ENCODE data around the gene CALR. TPM values are rescaled to one million over a fixed set of nuclear protein-coding genes. Genes with fewer than 3 reads are reported as not detected.
"Not testable (repeated sequence)": the region's sequence is repeated elsewhere in the genome, so short reads cannot be mapped to it uniquely, and the experiment has no call there.

The CALR gene
- total RNA-seq, 1 donor from 2014 or later, result 365 TPM

DNA sequence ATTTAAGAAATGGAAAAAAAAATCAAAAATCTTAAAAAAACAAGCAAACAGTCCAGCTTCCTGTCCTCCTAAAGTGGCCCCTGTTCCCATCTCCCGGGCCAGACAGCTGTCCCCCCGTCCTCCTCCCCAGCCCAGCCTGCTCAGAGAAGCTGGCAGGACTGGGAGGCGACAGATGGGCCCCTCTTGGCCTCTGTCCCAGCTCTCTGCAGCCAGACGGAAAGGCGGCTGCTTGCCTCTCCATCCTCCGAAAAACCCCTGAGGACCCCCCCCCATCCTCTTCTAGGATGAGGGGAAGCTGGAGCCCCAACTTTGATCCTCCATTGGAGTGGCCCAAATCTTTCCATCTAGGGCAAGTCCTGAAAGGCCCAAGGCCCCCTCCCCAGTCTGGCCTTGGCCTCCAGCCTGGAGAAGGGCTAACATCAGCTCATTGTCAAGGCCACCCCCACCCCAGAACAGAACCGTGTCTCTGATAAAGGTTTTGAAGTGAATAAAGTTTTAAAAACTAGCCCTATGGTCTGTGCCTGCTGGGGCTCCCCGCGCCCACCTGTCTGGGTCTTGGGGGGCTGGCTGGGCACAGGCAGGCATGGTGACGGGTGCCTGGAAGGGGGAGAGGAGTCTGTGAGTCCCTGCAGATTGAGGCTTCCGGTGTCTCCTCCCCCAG is 14.9 kb downstream of the CALR start:
- no peak for DNase-seq
- Histone ChIP-seq H3K27ac (replicated peaks) (peak overlapping the region; percentile 96), H3K36me3 (peaks cover 62% of the 10 kb centered on the region), H3K4me3 (no peak overlapping the region), H3K27me3 (ENCODE audit: low read depth) (no peaks in the 10 kb centered on the region), H3K9me3 (replicated peaks) (no peaks in the 10 kb centered on the region), H3K4me1 (peaks cover 73% of the 10 kb centered on the region)
- intact Hi-C loops (cut with micrococcal nuclease), result no loop called here
- TF ChIP-seq, protein P1, sequence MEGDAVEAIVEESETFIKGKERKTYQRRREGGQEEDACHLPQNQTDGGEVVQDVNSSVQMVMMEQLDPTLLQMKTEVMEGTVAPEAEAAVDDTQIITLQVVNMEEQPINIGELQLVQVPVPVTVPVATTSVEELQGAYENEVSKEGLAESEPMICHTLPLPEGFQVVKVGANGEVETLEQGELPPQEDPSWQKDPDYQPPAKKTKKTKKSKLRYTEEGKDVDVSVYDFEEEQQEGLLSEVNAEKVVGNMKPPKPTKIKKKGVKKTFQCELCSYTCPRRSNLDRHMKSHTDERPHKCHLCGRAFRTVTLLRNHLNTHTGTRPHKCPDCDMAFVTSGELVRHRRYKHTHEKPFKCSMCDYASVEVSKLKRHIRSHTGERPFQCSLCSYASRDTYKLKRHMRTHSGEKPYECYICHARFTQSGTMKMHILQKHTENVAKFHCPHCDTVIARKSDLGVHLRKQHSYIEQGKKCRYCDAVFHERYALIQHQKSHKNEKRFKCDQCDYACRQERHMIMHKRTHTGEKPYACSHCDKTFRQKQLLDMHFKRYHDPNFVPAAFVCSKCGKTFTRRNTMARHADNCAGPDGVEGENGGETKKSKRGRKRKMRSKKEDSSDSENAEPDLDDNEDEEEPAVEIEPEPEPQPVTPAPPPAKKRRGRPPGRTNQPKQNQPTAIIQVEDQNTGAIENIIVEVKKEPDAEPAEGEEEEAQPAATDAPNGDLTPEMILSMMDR (IDR thresholded peaks at IDR 0.05; ENCODE audit: borderline replicate concordance), result no peak

DNA sequence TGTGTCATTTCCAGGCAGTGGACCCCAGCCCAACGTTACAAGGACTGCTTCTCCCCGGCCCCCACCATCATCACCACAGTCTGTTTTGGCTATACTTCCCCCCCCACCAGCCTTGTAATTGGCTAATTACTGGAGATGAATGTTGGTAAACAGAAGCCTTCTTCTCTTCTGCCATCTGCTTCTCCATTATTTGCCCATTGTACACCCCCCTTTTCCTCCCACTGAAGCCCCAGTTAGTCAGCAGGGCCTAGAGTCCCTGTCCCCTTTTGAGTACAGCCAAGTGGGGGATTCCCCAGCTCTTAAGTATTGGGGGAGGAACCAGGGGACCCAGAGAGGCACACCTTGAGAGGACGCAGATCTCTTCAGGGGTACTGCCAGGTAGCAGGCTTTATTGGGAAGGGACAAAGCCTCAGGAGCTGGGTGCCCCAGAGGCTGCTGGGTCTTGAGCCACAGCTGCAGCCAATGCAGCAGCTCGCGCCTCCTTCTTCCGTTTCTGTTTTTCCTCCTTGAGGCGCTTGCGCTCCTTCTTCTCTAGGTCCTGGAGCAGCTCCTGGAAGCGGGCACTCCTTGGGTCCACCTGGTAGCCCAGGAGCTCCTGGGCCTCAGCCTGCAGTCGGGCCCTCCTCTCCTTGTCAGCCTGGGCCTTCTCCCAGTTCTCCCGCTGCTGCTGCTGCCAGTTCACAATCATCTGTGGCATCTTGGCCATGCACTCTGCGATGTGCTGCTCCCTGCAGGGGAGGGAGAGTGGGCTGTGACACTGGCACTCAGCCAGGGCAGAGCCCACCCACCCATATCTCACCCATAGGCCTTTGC is 15.6 kb downstream of the CALR start:
- intact Hi-C loops (cut with micrococcal nuclease), result no loop called here
- Histone ChIP-seq H3K4me3 (no peak overlapping the region), H3K36me3 (peaks cover 55% of the 10 kb centered on the region), H3K27me3 (ENCODE audit: low read depth) (no peaks in the 10 kb centered on the region), H3K9me3 (replicated peaks) (no peaks in the 10 kb centered on the region), H3K4me1 (peaks cover 73% of the 10 kb centered on the region), H3K27ac (replicated peaks) (peak overlapping the region; percentile 96)
- DNase-seq, result no peak
- TF ChIP-seq, protein P1 (IDR thresholded peaks at IDR 0.05; ENCODE audit: borderline replicate concordance), result no peak

DNA sequence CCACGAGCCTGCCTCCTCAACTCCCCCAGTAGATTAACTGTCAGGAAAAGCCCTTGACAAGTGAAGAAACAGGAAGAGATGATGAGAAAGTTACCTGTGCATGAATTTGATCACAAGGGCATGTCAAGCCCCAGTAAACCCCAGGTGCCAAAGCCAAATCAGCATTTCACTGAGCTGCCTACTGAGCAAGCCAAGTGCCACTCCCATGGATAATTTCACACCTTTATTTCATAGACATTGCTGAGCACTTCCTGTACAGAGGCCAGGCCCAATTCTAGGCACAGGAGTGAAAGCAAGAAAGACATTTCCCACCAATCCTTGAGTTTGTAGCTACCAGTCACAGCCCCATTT is 16.2 kb downstream of the CALR start:
- peak overlapping the region; percentile 96 for H3K27ac ChIP-seq (replicated peaks)
- peaks cover 49% of the 10 kb centered on the region for H3K36me3 ChIP-seq
- no peak overlapping the region for H3K4me3 ChIP-seq
- no peaks in the 10 kb centered on the region for H3K9me3 ChIP-seq (replicated peaks)
- no peaks in the 10 kb centered on the region for H3K27me3 ChIP-seq (ENCODE audit: low read depth)
- peaks cover 67% of the 10 kb centered on the region for H3K4me1 ChIP-seq
- TF ChIP-seq, protein P1 (IDR thresholded peaks at IDR 0.05; ENCODE audit: borderline replicate concordance), result no peak
- DNase-seq, result no peak
- intact Hi-C loops (cut with micrococcal nuclease), result no loop called here

DNA sequence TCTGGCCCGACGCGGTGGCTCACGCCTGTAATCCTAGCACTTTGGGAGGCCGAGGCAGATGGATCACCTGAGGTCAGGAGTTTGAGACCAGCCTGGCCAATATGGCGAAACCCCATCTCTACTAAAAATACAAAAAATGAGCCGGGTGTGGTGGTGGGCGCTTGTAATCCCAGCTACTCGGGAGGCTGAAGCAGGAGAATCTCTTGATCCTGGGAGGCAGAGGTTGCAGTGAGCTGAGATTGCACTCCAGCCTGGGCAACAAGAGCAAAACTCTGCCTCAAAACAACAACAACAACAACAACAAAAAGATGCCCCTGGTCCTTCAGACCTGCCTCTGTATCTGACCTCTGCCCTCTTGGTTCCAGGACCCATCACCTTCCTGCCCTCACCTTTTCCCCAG is 17.2 kb downstream of the CALR start:
- intact Hi-C loops (cut with micrococcal nuclease); H3K9me3 ChIP-seq (replicated peaks); DNase-seq; H3K27me3 ChIP-seq (ENCODE audit: low read depth): not testable (repeated sequence)
- Histone ChIP-seq H3K4me3 (peak overlapping the region; percentile 86), H3K4me1 (peaks cover 62% of the 10 kb centered on the region), H3K27ac (replicated peaks) (peak overlapping the region; percentile 96), H3K36me3 (peaks cover 39% of the 10 kb centered on the region)

DNA sequence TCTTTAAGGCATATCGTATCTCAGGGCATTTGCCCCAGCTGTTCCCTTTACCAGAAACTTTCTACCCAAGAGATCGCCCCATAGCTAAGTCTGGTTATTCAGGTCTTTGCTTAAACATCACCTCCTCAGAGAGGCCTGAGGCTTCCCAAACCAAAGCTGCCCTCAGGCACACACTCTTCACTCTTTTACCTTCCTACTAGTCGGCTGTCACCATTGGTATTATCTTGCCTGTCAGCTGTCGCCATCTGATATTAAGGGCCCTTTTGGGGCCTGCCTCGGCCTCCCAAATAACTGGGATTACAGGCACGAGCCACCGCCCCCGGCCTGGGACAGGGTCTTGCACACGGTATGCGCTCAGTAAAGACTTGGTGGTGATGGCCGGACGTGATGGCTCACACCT is 17.6 kb downstream of the CALR start:
- Histone ChIP-seq H3K4me3 (peak overlapping the region; percentile 86), H3K36me3 (peaks cover 35% of the 10 kb centered on the region), H3K9me3 (replicated peaks) (no peaks in the 10 kb centered on the region), H3K27me3 (ENCODE audit: low read depth) (no peaks in the 10 kb centered on the region), H3K27ac (replicated peaks) (peak overlapping the region; percentile 96), H3K4me1 (peaks cover 62% of the 10 kb centered on the region)
- TF ChIP-seq, protein P1 (IDR thresholded peaks at IDR 0.05; ENCODE audit: borderline replicate concordance), result no peak
- no peak for DNase-seq
- intact Hi-C loops (cut with micrococcal nuclease), result no loop called here

All from left ventricle myocardium inferior (tissue), 1 donor.